ENCODE results near the gene NUMB.

GRCh38 chr14:73286598-73286997 lies 171.7 kb downstream of the NUMB start:
- TF ChIP-seq CTCF (conservative IDR thresholded peaks at IDR 0.05; ENCODE audit: low read length) (no peak), EZH2phosphoT487 (IDR thresholded peaks at IDR 0.05; ENCODE audit: borderline replicate concordance, low read depth, low read length) (no peak)
